Tibial nerve (tissue), 4 donors: ENCODE results near the gene KDM4B. TPM values are rescaled to one million over a fixed set of nuclear protein-coding genes. Genes with fewer than 3 reads are reported as not detected.

Source experiments
- DNase-seq, 2 donors: peaks; one replicate each; pipeline ENCODE4 v3.0.0-alpha.2; 2019; ENCODE audit warnings: low spot score in 2 of 2
- H3K27ac ChIP-seq, 4 donors: fragments of 200-600 bp; sonication (generic) in 3 of 4; one replicate each; pipeline ENCODE4 v1.5.1; 2017 to 2019; ENCODE audit warnings: mild to moderate bottlenecking in 1 of 4
- H3K27me3 ChIP-seq, 2 donors: fragments of 200-600 bp; sonication (generic) in 1 of 2; one replicate each; pipeline versions ENCODE4 v1.5.1 to v1.6.0; 2017 to 2019
- H3K36me3 ChIP-seq, 3 donors: fragments of 200-600 bp; sonication (generic); one replicate each; pipeline ENCODE4 v1.5.1; 2018 to 2019
- H3K4me1 ChIP-seq, 4 donors: fragments of 200-600 bp; sonication (generic) in 3 of 4; one replicate each; pipeline ENCODE4 v1.5.1; 2017 to 2019
- H3K4me3 ChIP-seq, 4 donors: fragments of 200-600 bp; sonication (generic) in 3 of 4; one replicate each; pipeline ENCODE4 v1.5.1; 2017 to 2019; ENCODE audit warnings: mild to moderate bottlenecking in 1 of 4, moderate library complexity in 1 of 4
- H3K9me3 ChIP-seq, 4 donors: fragments of 200-600 bp; sonication (generic) in 3 of 4; one replicate each; pipeline ENCODE4 v1.5.1; 2017 to 2019
- CTCF ChIP-seq, 5 experiments: fragments of 200-600 bp in 3 of 5; fragments of 450-650 bp in 2 of 5; sonication (generic) in 3 of 5; IDR thresholded peaks; one replicate each; pipeline ENCODE4 v1.5.1; 2016 to 2019; ENCODE audit warnings: antibody characterized with exemption in 5 of 5, mild to moderate bottlenecking in 3 of 5, moderate library complexity in 2 of 5
- EP300 ChIP-seq, 2 donors: sonication (generic); formaldehyde crosslinking; IDR thresholded peaks; one replicate each; pipeline ENCODE4 v1.6.1; 2017; ENCODE audit warnings: antibody characterized with exemption in 2 of 2, mild to moderate bottlenecking in 1 of 2
- POLR2A ChIP-seq, 2 donors: fragments of 450-650 bp; IDR thresholded peaks; one replicate each; pipeline ENCODE4 v1.6.1; 2017; ENCODE audit warnings: antibody characterized with exemption in 2 of 2, mild to moderate bottlenecking in 2 of 2, moderate library complexity in 2 of 2
- WGBS, 2 donors: methylation state at CpG; one replicate each; pipeline ENCODE4 v1.1.5; 2018; 5-methylcytosine and 5-hydroxymethylcytosine counted together
- total RNA-seq, 4 donors: library from RNA; depleted of rRNA; stranded (reverse); fragments of >200 nt; gene quantifications; one replicate each; pipeline ENCODE4 v1.1.0, GENCODE V29; 2016

KDM4B gene
- total RNA-seq, 4 donors from 2014 or later: 37.8 to 72.4 (median 57.2) TPM

GRCh38 chr19:4981681-4981958, 12.7 kb downstream of the KDM4B start:
- TF ChIP-seq EP300 (IDR thresholded peaks at IDR 0.05) (no peak), POLR2A (IDR thresholded peaks at IDR 0.05) (no peak), CTCF (IDR thresholded peaks at IDR 0.05) (no peak)
- WGBS, 2 donors: 100% methylated on average over 2 of the region's 3 CpGs; no CpG with 5 or more reads in 1 of the 2 donors
- peaks cover 3 to 74% (median 25%) of the 10 kb centered on the region in 4 donors for H3K4me1 ChIP-seq
- no peaks in the 10 kb centered on the region for H3K9me3 ChIP-seq
- H3K27me3 ChIP-seq: no peaks in the 10 kb centered on the region
- peak overlapping the region in 1 of 4 donors; percentile 2 for H3K27ac ChIP-seq
- peaks cover 0 to 7% (median 0%) of the 10 kb centered on the region in 3 donors for H3K36me3 ChIP-seq
- no peak overlapping the region for H3K4me3 ChIP-seq
- no peak for DNase-seq

- H3K9me3 ChIP-seq: no peaks in the 10 kb centered on the region
- no peak overlapping the region for H3K4me3 ChIP-seq
- H3K4me1 ChIP-seq: peaks cover 0 to 75% (median 26%) of the 10 kb centered on the region in 4 donors
- WGBS, 2 donors: 75% methylated on average over 16 to 22 of the region's 23 CpGs
- TF ChIP-seq EP300 (IDR thresholded peaks at IDR 0.05): no peak
- TF ChIP-seq POLR2A (IDR thresholded peaks at IDR 0.05): no peak
- no peak for DNase-seq
- H3K27ac ChIP-seq: peak overlapping the region in 1 of 4 donors; percentile 18
- H3K36me3 ChIP-seq: peaks cover 0 to 7% (median 0%) of the 10 kb centered on the region in 3 donors
- H3K27me3 ChIP-seq: no peaks in the 10 kb centered on the region
Observed at GRCh38 chr19:4983346-4984105, 14.6 kb downstream of the KDM4B start.

GRCh38 chr19:4984106-4984380, 15.1 kb downstream of the KDM4B start:
- H3K27me3 ChIP-seq: no peaks in the 10 kb centered on the region
- peaks cover 0 to 7% (median 0%) of the 10 kb centered on the region in 3 donors for H3K36me3 ChIP-seq
- 50 to 66% methylated on average over 7 of the region's 7 CpGs for WGBS, 2 donors
- TF ChIP-seq POLR2A (IDR thresholded peaks at IDR 0.05) (no peak), CTCF (IDR thresholded peaks at IDR 0.05) (no peak)
- H3K27ac ChIP-seq: no peak overlapping the region
- DNase-seq: no peak
- peaks cover 0 to 75% (median 27%) of the 10 kb centered on the region in 4 donors for H3K4me1 ChIP-seq
- H3K4me3 ChIP-seq: no peak overlapping the region
- H3K9me3 ChIP-seq: no peaks in the 10 kb centered on the region

- H3K4me3 ChIP-seq: no peak overlapping the region
- no peaks in the 10 kb centered on the region for H3K9me3 ChIP-seq
- TF ChIP-seq CTCF (IDR thresholded peaks at IDR 0.05) (no peak), EP300 (IDR thresholded peaks at IDR 0.05) (no peak), POLR2A (IDR thresholded peaks at IDR 0.05) (no peak)
- H3K4me1 ChIP-seq: peaks cover 0 to 75% (median 24%) of the 10 kb centered on the region in 4 donors
- peaks cover 0 to 7% (median 0%) of the 10 kb centered on the region in 3 donors for H3K36me3 ChIP-seq
- H3K27ac ChIP-seq: no peak overlapping the region
- WGBS, 2 donors: 63 to 69% methylated on average over 17 to 18 of the region's 18 CpGs
- no peaks in the 10 kb centered on the region for H3K27me3 ChIP-seq
- no peak for DNase-seq
Observed at GRCh38 chr19:4984438-4984990, 15.6 kb downstream of the KDM4B start.

- Histone ChIP-seq H3K4me1 (peaks cover 0 to 75% (median 23%) of the 10 kb centered on the region in 4 donors), H3K4me3 (no peak overlapping the region), H3K36me3 (peaks cover 0 to 7% (median 0%) of the 10 kb centered on the region in 3 donors), H3K27ac (no peak overlapping the region), H3K9me3 (no peaks in the 10 kb centered on the region), H3K27me3 (no peaks in the 10 kb centered on the region)
- WGBS, 2 donors: 81 to 86% methylated on average over 20 to 22 of the region's 22 CpGs
- DNase-seq: no peak
- no peak for TF ChIP-seq POLR2A (IDR thresholded peaks at IDR 0.05)
- TF ChIP-seq EP300 (IDR thresholded peaks at IDR 0.05): no peak
- no peak for TF ChIP-seq CTCF (IDR thresholded peaks at IDR 0.05)
Observed at GRCh38 chr19:4985551-4985991, 16.7 kb downstream of the KDM4B start.
